Stimulated activated CD8-positive, alpha-beta memory T cell treated with anti-CD3 and anti-CD28 coated beads, Interleukin-12 subunit alpha, Interleukin-12 subunit beta, amount 100 ng/mL, for 24 hours (primary cell): ENCODE measurements around the gene GRK4.
"Not testable (repeated sequence)": the region's sequence is repeated elsewhere in the genome, so short reads cannot be mapped to it uniquely, and the experiment has no call there.

Source experiments
- DNase-seq: peaks from one replicate; pipeline ENCODE4 v3.0.0-alpha.2; 2020; ENCODE audit errors: extremely low read depth

The GRK4 gene

DNA sequence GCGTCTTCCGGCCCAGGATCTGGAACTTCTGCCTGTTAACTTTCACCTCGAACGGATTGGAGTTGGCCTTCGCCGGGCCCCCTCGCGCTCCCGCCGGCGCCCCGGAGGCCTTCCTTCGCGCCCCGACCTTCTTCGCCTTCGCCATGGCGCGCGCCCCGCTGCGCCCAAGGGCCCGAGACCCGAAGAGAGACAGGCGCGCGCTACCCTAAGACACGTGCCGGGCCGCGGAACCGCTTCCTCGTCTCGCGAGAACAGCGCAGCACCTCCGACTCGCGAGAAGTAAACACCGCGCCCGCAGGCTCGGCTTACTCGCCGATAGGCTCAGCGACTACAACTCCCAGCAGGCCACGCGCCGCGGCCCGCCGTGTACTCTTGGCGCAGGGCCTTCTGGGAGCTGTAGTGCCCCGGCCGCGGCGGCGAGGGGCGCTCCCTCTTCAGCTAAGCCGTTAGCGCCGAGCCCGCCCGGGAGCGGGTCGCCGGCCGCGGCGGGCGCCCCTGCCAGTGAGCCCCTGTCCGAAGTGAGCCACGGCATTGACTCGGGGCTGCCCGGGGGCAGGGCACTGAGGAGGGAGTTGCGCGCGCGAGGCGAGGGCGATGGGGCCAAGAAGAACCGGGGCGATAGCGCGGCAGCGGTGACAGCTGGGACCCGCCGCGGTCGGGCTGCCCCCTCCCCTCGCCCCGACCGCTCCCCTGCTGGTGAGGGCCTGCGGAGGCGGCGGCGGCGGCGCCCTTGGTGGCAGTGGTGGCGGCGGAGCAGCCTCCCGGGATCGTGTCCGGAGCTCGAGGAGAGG lies at the start of gene GRK4, which contains the start of gene NOP14:
Gene GRK4, plus strand, starts transcription at position 397 of the 791 bp plus-strand sequence. CDS start 500 bp downstream, outside the sequence.
Gene NOP14, minus strand, starts transcription at position 232 of the 791 bp plus-strand sequence. Its CDS starts 87 bp downstream, at position 145.
- DNase-seq = peak; percentile 91

DNA sequence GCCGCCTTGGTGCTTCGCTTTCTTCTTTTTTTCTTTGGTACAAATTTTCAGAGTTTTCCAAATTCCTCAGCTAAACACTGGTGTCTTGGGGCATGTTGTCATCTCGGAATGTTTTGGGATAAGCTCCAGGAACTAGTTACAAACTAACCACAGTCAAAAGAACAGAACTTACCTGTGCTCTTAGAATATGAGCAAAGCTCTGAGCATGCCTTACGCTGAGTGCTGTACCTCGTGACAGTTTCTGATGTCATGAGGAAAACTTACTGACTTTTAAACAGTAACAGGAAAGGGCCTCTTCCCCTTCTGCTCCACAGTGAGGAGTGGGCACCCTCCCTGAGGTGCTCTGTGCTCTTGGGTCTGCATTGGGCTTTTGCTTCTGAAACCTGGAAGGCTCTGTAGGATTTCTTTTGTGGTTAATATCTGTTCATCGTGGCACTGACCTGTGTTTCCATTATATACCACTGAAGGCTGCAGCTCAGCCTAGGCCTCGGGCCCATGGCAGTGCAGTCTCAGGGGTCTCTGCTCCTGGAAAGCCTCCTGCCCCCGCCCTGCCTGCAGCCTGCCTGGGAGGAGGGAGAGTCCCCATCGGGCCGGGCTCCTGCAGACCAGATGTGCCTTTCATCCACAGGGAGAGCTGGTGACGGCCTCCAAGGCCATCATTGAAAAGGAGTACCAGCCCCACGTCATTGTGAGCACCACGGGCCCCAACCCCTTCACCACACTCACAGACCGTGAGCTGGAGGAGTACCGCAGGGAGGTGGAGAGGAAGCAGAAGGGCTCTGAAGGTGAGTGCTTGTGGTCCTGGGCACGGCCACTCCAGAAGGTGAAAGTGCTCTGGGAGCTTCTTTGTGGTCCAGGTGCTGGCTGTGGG lies 48.9 kb upstream of the GRK4 start:
- no peak for DNase-seq

DNA sequence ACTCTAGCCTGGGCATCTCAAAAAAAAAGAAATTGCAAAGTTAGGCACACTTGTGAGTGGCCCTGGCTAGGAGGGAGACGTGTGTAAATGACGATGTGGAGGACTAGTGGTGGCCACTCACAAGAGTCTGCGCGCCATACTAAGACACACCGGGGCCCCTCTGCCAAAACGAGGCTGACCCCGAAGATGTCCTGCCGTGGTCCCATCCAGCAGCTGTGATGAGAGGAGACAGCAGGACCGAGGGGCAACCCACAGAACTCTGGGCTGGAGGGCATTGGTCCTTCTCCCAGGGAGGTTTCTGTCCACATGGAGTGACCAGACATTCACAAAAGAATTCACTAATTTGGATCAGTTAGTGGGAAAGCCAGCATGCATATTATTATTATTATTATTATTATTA lies 47.6 kb upstream of the GRK4 start:
- DNase-seq = no peak

DNA sequence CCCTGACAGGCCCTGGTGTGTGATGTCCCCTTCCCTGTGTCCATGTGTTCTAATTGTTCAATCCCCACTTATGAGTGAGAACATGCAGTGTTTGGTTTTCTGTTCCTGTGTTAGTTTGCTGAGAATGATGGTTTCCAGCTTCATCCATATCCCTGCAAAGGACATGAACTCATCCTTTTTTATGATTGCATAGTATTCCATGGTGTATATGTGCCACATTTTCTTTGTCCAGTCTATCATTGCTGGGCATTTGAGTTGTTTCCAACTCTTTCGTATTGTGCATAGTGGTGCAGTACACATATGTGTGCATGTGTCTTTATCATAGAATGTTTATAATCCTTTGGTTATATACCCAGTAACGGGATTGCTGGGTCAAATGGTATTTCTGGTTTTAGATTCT lies 46.7 kb upstream of the GRK4 start:
- not testable (repeated sequence) for DNase-seq

DNA sequence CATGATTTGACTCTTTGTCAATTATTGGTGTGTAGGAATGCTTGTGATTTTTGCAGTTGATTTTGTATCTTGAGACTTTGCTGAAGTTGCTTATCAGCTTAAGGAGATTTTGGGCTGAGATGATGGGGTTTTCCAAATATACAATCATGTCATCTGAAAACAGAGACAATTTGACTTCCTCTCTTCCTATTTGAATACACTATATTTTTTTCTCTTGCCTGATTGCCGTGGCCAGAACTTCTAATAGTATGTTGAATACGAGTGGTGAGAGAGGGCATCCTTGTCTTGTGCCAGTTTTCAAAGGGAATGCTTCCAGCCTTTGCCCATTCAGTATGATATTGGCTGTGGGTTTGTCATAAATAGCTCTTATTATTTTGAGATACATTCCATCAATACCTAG lies 45.1 kb upstream of the GRK4 start:
- not testable (repeated sequence) for DNase-seq

DNA sequence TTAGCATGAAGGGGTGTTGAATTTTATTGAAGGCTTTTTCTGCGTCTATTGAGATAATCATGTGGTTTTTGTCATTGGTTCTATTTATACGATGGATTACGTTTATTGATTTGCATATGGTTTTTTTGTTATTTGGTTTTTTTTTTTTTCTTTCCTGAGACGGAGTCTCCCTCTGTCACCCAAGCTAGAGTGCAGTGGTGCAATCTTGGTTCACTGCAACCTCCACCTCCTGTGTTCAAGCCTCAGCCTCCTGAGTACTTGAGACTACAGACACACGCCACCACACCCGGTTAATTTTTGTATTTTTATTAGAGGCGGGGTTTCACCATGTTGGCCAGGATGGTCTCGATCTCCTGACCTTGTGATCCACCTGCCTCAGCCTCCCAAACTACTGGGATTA lies 44.7 kb upstream of the GRK4 start:
- not testable (repeated sequence) for DNase-seq

DNA sequence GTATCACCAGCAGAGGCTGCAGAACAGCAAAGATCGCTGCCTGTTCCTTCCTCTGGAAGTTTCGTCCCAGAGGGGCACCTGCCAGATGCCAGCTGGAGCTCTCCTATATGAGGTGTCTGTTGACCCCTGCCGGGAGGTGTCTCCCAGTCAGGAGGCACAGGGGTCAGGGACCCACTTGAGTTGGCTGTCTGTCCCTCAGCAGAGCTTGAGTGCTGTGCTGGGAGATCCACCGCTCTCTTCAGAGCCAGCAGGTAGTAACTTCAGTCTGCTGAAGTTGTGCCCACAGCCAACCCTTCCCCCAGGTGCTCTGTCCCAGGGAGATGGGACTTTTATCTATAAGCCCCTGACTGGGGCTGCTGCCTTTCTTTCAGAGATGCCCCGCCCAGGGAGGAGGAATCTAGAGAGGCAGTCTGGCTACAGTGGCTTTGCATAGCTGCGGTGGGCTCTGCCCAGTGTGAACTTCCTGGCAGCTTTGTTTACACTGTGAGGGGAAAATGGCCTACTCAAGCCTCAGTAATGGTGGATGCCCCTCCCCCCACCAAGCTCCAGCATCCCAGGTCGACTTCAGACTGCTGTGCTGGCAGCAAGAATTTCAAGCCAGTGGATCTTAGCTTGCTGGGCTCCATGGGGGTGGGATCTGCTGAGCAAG lies 40.8 kb upstream of the GRK4 start:
- DNase-seq = not testable (repeated sequence)

DNA sequence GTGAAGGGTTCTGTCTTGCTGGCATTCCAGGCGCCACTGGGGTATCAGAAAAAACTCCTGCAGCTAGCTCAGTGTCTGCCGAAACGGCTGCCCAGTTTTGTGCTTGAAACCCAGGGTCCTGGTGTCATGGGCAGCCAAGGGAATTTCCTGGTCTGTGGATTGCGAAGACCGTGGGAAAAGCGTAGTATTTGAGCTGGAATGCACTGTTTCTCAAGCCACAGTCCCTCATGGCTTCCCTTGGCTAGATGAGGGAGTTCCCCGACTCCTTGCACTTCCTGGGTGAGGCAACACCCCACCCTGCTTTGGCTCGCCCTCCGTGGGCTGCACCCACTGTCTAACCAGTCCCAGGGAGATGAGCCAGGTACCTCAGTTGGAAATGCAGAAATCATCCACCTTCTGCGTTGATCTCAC lies 40.2 kb upstream of the GRK4 start:
- DNase-seq = no peak

DNA sequence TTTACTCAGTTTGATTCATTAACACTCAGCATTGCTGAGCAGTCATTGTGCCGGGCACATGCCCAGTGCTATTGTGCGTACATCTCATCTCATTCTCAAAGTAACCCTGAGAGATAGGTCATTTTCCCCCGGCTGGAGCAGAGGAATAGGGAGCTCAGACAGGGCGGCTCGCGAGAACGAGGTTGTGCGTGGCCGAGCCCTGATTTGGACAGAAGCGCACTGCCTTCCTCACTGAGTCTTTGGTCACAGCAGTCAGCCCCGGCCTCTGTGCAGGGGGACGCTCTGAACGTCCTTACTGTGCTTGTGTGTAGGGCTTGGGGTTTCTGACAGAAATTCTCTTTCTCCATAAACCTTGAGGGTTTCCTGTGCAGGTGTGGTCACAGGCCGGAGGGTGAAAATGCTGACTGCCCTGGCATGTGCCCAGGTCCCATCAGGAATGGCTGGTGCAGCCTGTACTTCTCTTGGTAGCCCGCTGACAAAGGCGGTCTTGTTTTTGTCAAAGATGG lies 39.6 kb upstream of the GRK4 start:
- no peak for DNase-seq

DNA sequence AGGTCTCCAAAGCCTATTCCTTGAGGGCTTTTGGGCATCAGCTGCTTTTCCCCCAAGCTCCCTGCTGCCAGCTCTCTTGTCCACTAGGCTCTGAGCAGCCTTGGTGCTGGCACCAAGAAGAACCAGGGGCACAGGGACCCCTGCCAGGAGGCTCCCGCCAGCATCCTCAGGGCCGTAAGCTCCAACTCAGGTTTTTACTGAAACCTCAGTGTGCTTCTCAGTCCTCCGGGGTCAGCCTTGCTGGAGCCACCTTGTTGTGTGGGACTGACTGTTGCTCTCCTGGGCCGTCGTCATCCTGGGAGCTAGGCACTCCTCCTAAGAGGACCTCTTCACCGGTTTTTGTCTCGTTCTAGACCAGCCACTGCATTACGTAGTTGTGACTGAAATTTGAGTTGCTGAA lies 39.1 kb upstream of the GRK4 start:
- DNase-seq = no peak

DNA sequence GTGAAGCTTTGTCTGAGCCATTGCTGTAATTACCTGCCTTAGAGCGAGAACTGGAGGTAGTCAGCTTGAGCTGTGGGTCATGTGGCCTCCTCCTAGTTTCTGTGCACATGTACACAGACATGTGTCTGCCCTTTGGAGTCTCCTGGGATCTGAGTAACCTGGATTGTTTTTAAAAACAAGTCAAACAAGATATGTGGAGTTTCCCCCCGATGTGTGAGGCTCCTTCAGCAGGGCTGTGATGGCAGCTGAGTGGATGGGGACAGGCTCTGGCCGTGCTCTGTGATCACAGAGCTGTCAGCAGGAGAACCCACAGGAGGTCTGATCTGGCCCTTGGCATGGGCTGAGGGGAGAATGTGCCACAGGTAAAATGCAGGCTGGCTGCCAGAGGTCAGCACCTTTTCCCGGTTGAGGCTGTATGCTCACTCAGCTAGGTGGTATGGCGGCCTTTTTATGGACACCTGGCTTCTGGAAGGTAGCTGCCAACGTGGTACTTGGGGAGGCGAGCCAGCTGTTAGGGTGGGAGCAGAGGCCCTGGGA lies 38.5 kb upstream of the GRK4 start:
- DNase-seq = no peak

DNA sequence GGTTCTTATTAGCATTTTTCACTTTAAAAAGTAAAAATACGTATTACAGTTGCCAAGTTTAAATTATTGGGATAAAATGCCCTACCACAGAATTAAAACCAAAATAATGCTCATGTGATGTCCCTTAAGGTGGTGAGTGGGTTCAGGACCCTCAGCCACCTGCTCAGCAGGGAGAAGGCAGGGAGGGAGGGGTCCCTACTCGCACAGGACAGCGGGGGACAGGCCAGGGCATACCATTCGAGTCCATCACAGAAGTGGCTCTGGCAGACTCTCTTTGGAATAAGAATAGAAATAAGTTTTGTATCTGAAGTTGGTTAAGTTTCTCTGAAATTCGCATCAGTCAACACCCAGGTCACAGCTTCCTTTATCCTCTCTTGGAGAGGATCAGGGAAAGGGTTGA lies 37.9 kb upstream of the GRK4 start:
- no peak for DNase-seq

DNA sequence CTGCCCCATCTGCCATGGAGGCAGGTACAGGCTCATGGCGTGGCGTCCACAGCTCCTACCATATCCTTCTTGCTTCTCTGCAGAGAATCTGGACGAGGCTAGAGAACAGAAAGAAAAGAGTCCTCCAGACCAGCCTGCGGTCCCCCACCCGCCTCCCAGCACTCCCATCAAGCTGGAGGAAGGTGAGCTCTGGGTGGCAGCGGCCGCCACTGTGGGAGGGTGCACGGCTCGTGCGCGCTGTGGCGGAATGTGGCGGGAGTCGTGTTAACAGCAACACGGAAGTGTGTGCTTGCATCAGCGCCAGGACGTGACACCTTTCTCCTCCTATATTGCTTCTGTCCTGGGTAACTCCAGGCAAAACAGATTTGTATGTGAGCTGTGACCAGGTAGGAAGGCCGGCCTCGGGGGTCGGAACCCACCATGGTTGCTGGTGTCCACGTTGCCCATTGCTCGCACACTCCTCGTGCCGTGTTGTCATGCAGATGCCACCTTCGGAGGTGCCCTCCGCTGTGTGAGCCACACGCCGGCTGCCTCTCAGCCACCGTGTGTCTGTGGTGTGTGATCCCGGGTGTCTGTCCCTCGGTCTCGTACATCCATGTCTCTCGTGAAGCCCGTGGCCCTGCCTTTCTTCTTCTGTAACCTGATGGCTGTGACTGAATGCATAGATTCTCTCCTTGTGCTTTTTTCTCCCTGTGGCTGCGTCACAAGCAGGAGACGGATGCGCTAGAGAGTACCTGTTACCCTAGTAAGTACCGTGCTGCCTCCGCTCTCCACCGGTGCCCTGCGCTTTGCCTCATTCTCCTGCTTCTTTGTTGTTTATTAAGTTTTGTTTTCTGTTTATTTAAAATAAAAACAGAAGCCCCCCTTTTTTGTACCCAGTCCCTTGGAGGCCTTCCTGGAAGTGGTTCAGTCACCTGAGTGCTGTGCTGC lies 37.2 kb upstream of the GRK4 start:
- no peak for DNase-seq

DNA sequence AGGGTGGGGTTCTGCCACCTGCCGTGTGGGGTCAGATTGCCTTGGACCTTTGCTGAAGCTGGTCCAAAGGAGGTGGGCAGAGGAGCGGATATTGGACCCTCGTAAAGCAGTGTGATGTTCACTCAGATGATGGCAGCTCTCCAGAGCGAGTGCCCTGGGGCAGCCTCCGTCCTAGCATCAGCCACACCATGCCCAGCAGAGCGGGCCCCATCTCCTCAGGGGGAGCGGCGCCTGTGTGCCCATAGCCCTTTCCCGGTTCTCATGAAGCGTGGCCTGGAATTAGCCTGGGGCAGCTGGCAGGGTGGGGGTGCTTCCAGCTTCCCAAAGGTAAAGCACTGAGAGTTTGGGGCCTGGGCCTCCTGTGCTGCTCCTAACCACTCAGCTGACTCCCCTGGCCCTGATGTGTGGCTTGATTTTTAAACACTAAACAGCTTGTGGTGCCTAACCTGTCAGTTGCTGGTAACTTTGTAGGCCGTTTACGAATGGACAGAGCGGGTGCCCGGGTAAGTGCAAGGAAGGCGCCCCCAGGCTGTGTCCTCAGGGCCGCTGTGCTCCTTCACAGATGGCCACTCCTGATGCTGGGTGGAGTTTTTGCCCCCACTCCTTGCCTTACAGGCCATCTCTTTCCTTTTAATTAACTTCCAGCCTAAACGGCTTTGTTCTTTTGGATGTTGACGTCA lies 36.2 kb upstream of the GRK4 start:
- no peak for DNase-seq

DNA sequence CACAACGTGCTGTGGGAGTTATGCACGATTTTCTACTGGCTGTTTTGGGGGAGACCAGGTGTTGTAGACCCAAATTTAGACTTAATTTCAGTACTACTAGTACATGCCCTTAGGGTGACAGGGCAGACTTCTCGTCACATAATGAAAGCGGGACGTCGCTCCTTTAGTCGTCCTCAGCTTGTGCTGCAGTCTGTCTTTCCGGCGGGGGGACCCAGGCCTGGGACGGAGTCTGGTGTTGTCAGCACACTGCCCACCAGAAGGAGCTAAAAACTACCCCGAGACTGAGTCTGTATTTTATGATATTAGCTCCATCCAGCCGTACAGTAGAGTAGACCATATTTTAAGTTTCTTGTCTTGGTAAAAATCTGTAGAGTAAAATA lies 35.7 kb upstream of the GRK4 start:
- no peak for DNase-seq

DNA sequence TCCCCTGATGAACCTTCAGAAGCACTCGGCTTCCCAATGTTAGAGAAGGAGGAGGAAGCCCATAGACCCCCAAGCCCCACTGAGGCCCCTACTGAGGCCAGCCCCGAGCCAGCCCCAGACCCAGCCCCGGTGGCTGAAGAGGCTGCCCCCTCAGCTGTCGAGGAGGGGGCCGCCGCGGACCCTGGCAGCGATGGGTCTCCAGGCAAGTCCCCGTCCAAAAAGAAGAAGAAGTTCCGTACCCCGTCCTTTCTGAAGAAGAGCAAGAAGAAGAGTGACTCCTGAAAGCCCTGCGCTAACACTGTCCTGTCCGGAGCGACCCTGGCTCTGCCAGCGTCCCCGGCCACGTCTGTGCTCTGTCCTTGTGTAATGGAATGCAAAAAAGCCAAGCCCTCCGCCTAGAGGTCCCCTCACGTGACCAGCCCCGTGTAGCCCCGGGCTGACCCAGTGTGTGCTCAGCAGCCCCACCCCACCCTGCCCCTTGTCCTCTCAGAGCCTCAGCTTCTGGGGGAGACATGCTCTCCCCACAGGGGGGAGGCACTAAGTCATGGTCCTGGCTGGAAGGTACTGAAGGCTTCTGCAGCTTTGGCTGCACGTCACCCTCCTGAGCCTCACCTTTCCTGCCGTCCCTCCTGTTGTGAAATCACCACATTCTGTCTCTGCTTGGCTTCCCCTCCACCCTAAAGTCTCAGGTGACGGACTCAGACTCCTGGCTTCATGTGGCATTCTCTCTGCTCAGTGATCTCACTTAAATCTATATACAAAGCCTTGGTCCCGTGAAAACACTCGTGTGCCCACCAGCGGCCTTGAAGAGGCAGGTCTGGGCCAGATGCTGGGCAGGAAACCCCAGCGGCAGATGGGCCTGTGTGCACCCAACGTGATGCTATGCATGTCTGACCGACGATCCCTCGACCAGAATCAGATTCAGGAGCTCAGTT lies 34.9 kb upstream of the GRK4 start:
- no peak for DNase-seq

DNA sequence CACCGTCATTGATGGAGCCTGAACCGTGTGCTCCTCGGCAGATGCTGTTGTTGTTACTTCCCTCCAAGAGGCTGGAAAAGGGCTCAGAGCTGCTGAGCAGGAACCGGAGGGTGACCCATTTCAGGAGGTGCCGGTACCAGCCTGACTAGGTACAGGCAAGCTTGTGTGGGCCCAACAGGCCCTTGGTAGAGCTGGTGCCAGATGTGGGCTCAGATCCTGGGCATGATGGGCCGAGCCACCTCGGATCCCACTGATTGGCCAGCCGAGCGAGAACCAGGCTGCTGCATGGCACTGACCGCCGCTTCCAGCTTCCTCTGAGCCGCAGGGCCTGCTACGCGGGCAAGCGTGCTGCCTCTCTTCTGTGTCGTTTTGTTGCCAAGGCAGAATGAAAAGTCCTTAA lies 33.9 kb upstream of the GRK4 start:
- no peak for DNase-seq

DNA sequence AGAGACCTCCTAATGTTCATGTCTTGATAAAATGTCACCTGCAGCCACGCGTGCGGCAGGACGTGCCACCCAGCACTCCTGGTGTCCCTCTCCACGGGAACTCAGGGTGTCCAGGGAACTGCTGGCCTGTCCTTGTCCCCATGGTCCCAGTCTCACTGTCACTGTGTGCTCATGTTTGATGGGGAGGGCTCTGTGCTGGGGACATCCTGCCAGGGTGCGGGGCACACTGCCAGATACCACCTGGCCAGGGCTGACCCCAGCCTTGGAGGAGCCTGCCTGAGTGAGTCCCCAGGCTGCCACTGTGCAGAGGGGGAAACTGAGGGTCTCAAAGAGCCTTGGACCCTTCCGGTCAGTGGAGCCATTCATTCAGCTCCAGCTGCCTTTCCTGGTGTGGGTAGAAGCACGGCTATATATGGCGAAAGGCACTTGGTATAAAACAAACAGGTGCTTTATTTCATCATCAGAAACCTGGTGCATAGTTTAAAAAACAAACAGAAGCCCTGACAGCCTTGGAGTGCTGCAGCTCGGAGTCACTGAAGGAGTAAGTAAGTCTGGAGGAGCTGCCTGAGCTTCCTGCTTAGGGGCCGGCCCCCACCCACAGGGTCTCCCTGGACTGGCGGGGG lies 33.1 kb upstream of the GRK4 start:
- no peak for DNase-seq
